Nephron (organoid): ENCODE data around the gene RAD18.
A peak's percentile ranks its signal among the peaks of the same experiment; 100 is the strongest.

ENCODE experiments used
- H3K27ac Mint-ChIP-seq, 3 experiments: 2 replicates each; pipeline ENCODE4 v1.8.0; 2020; ENCODE audit warnings: mixed read lengths in 3 of 3, mild to moderate bottlenecking in 2 of 3, moderate library complexity in 1 of 3
- H3K27me3 Mint-ChIP-seq: 2 replicates; pipeline ENCODE4 v1.8.0; 2021; ENCODE audit warnings: low read depth, mild to moderate bottlenecking, moderate library complexity, mixed read lengths
- H3K36me3 Mint-ChIP-seq: 2 replicates; pipeline ENCODE4 v1.8.0; 2020; ENCODE audit warnings: low read depth, mixed read lengths
- H3K4me1 Mint-ChIP-seq: 2 replicates; pipeline ENCODE4 v1.8.0; 2020; ENCODE audit warnings: mixed read lengths
- H3K4me3 Mint-ChIP-seq, 3 experiments: 2 replicates each; pipeline ENCODE4 v1.8.0; 2020; ENCODE audit warnings: mild to moderate bottlenecking in 3 of 3, mixed read lengths in 3 of 3, moderate library complexity in 2 of 3
- H3K9me3 Mint-ChIP-seq: 2 replicates; pipeline ENCODE4 v1.8.0; 2020; ENCODE audit warnings: mixed read lengths
- CTCF ChIP-seq, 3 experiments: fragments of 200-600 bp; sonication (generic); IDR thresholded peaks; one replicate each; pipeline ENCODE4 v1.5.0; 2021; ENCODE audit warnings: antibody characterized with exemption in 3 of 3; ENCODE audit not compliant: unreplicated experiment in 3 of 3

RAD18 gene

GRCh38 chr3:8988384-8988655 lies 25.0 kb upstream of the RAD18 start:
- peak overlapping the region in 2 of 3 experiments; percentile 20 to 28 for H3K27ac Mint-ChIP-seq
- H3K9me3 Mint-ChIP-seq = no peaks in the 10 kb centered on the region
- no peak overlapping the region for H3K4me3 Mint-ChIP-seq
- H3K4me1 Mint-ChIP-seq = peaks cover 28% of the 10 kb centered on the region
- peaks cover 12% of the 10 kb centered on the region for H3K36me3 Mint-ChIP-seq
- no peaks in the 10 kb centered on the region for H3K27me3 Mint-ChIP-seq
- no peak for TF ChIP-seq CTCF (IDR thresholded peaks at IDR 0.05; ENCODE audit: unreplicated experiment in 3 of 3)

GRCh38 chr3:8987645-8988383 lies 24.5 kb upstream of the RAD18 start:
- H3K27ac Mint-ChIP-seq = peak overlapping the region in 2 of 3 experiments; percentile 20 to 28
- H3K27me3 Mint-ChIP-seq = no peaks in the 10 kb centered on the region
- H3K4me1 Mint-ChIP-seq = peaks cover 28% of the 10 kb centered on the region
- H3K9me3 Mint-ChIP-seq = no peaks in the 10 kb centered on the region
- peaks cover 12% of the 10 kb centered on the region for H3K36me3 Mint-ChIP-seq
- peak; percentile 75 to 80 (median 77) for TF ChIP-seq CTCF (IDR thresholded peaks at IDR 0.05; ENCODE audit: unreplicated experiment in 3 of 3)
- H3K4me3 Mint-ChIP-seq = peak overlapping the region in 2 of 3 experiments; percentile 20 to 49

GRCh38 chr3:8987226-8987625 lies 24.0 kb upstream of the RAD18 start:
- no peaks in the 10 kb centered on the region for H3K9me3 Mint-ChIP-seq

GRCh38 chr3:8986741-8987140 lies 23.5 kb upstream of the RAD18 start:
- H3K27me3 Mint-ChIP-seq = no peaks in the 10 kb centered on the region
- H3K36me3 Mint-ChIP-seq = peaks cover 10% of the 10 kb centered on the region
- no peaks in the 10 kb centered on the region for H3K9me3 Mint-ChIP-seq
- no peak overlapping the region for H3K27ac Mint-ChIP-seq
- H3K4me3 Mint-ChIP-seq = no peak overlapping the region
- H3K4me1 Mint-ChIP-seq = peaks cover 34% of the 10 kb centered on the region
- TF ChIP-seq CTCF (IDR thresholded peaks at IDR 0.05; ENCODE audit: unreplicated experiment in 3 of 3) = no peak

More at GRCh38 chr3:8987226-8987625, 24.0 kb upstream of the RAD18 start:
- no peak for TF ChIP-seq CTCF (IDR thresholded peaks at IDR 0.05; ENCODE audit: unreplicated experiment in 3 of 3)
- Mint-ChIP-seq H3K4me1 (peaks cover 33% of the 10 kb centered on the region), H3K27me3 (no peaks in the 10 kb centered on the region), H3K36me3 (peaks cover 12% of the 10 kb centered on the region), H3K4me3 (no peak overlapping the region), H3K27ac (no peak overlapping the region)

- Mint-ChIP-seq H3K36me3 (peaks cover 5% of the 10 kb centered on the region), H3K27ac (no peak overlapping the region), H3K4me1 (peaks cover 28% of the 10 kb centered on the region)
Observed at GRCh38 chr3:8985876-8986275, 22.6 kb upstream of the RAD18 start.

More at GRCh38 chr3:8985876-8986275, 22.6 kb upstream of the RAD18 start:
- Mint-ChIP-seq H3K9me3 (no peaks in the 10 kb centered on the region), H3K27me3 (no peaks in the 10 kb centered on the region), H3K4me3 (no peak overlapping the region)
- no peak for TF ChIP-seq CTCF (IDR thresholded peaks at IDR 0.05; ENCODE audit: unreplicated experiment in 3 of 3)
